Nephron (organoid): ENCODE results near the gene CD164.
"Not testable (repeated sequence)": the region's sequence is repeated elsewhere in the genome, so short reads cannot be mapped to it uniquely, and the experiment has no call there.

ENCODE experiments used
- H3K27ac Mint-ChIP-seq, 3 experiments: 2 replicates each; pipeline ENCODE4 v1.8.0; 2020; ENCODE audit warnings: mixed read lengths in 3 of 3, mild to moderate bottlenecking in 2 of 3, moderate library complexity in 1 of 3
- H3K27me3 Mint-ChIP-seq: 2 replicates; pipeline ENCODE4 v1.8.0; 2021; ENCODE audit warnings: low read depth, mild to moderate bottlenecking, moderate library complexity, mixed read lengths
- H3K36me3 Mint-ChIP-seq: 2 replicates; pipeline ENCODE4 v1.8.0; 2020; ENCODE audit warnings: low read depth, mixed read lengths
- H3K4me1 Mint-ChIP-seq: 2 replicates; pipeline ENCODE4 v1.8.0; 2020; ENCODE audit warnings: mixed read lengths
- H3K4me3 Mint-ChIP-seq, 3 experiments: 2 replicates each; pipeline ENCODE4 v1.8.0; 2020; ENCODE audit warnings: mild to moderate bottlenecking in 3 of 3, mixed read lengths in 3 of 3, moderate library complexity in 2 of 3
- H3K9me3 Mint-ChIP-seq: 2 replicates; pipeline ENCODE4 v1.8.0; 2020; ENCODE audit warnings: mixed read lengths
- TF ChIP-seq, protein P1 (sequence below), 3 experiments: fragments of 200-600 bp; sonication (generic); IDR thresholded peaks; one replicate each; pipeline ENCODE4 v1.5.0; 2021; ENCODE audit warnings: antibody characterized with exemption in 3 of 3; ENCODE audit not compliant: unreplicated experiment in 3 of 3

CD164 gene

GRCh38 chr6:109339906-109340678 lies 42.2 kb downstream of the CD164 start:
- peaks cover 24% of the 10 kb centered on the region for H3K4me1 Mint-ChIP-seq
- H3K27ac Mint-ChIP-seq, result peak overlapping the region in 1 of 3 experiments; percentile 74

DNA sequence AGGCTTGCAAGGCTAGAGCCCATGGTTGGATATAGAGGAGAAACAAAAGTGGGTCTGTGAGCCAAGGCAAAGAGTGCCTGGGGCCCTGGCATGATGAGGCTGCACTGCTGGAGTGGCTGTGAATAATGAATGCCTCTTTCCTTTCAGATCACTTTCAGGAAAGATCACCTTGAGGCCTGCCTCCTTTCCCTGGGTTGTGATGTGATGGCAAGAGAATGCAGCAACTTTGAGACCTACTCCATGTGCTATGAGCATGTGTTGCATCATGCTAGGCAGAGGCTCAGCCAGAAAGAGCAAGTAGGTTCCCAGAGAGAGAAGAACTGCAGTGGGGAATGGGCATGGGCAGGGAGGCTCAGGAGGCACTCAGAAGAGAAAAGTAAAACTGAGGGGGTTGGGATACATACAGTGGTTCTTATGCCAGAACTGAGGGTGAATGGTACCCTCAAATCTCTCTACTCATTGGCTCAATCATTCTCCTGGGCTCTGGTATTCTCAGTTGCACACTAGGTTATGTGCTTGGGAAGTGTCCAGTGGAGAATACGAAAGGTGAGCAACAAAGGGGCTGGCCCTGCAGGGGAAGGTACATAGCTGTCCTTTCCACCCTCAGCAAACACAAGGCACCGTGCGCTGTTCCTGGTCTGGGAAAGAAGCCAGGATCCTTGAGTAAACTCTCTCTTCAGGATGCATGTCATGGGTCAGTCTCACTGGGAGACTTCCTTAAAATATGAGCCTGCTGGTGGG lies 45.9 kb downstream of the CD164 start:
- no peaks in the 10 kb centered on the region for H3K9me3 Mint-ChIP-seq
- H3K4me3 Mint-ChIP-seq, result no peak overlapping the region
- H3K27ac Mint-ChIP-seq, result no peak overlapping the region
- peaks cover 15% of the 10 kb centered on the region for H3K4me1 Mint-ChIP-seq
- TF ChIP-seq, protein P1, sequence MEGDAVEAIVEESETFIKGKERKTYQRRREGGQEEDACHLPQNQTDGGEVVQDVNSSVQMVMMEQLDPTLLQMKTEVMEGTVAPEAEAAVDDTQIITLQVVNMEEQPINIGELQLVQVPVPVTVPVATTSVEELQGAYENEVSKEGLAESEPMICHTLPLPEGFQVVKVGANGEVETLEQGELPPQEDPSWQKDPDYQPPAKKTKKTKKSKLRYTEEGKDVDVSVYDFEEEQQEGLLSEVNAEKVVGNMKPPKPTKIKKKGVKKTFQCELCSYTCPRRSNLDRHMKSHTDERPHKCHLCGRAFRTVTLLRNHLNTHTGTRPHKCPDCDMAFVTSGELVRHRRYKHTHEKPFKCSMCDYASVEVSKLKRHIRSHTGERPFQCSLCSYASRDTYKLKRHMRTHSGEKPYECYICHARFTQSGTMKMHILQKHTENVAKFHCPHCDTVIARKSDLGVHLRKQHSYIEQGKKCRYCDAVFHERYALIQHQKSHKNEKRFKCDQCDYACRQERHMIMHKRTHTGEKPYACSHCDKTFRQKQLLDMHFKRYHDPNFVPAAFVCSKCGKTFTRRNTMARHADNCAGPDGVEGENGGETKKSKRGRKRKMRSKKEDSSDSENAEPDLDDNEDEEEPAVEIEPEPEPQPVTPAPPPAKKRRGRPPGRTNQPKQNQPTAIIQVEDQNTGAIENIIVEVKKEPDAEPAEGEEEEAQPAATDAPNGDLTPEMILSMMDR (IDR thresholded peaks at IDR 0.05; ENCODE audit: unreplicated experiment in 3 of 3), result no peak
- H3K36me3 Mint-ChIP-seq, result peaks cover 3% of the 10 kb centered on the region
- no peaks in the 10 kb centered on the region for H3K27me3 Mint-ChIP-seq

More at GRCh38 chr6:109339906-109340678, 42.2 kb downstream of the CD164 start:
- no peaks in the 10 kb centered on the region for H3K9me3 Mint-ChIP-seq
- H3K4me3 Mint-ChIP-seq, result no peak overlapping the region
- H3K36me3 Mint-ChIP-seq, result peaks cover 3% of the 10 kb centered on the region
- H3K27me3 Mint-ChIP-seq, result peaks cover 5% of the 10 kb centered on the region
- TF ChIP-seq, protein P1 (IDR thresholded peaks at IDR 0.05; ENCODE audit: unreplicated experiment in 3 of 3), result no peak

DNA sequence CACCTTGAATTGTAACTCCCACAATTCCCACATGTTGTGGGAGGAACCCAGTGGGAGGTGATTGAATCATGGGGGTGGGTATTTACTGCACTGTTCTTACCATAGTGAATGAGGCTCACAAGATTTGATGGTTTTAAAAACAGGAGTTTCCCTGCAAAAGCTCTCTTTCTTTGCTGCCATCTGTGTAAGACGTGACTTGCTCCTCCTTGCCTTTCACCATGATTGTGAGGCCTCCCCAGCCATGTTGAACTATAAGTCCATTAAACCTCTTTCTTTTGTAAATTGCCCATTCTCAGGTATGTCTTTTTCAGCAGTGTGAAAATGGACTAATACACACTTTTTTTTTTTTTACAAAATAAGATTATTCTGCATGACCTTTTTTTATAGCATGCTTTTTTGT lies 48.4 kb downstream of the CD164 start:
- H3K4me3 Mint-ChIP-seq, H3K36me3 Mint-ChIP-seq, H3K4me1 Mint-ChIP-seq, H3K27ac Mint-ChIP-seq, H3K9me3 Mint-ChIP-seq, H3K27me3 Mint-ChIP-seq: not testable (repeated sequence)

DNA sequence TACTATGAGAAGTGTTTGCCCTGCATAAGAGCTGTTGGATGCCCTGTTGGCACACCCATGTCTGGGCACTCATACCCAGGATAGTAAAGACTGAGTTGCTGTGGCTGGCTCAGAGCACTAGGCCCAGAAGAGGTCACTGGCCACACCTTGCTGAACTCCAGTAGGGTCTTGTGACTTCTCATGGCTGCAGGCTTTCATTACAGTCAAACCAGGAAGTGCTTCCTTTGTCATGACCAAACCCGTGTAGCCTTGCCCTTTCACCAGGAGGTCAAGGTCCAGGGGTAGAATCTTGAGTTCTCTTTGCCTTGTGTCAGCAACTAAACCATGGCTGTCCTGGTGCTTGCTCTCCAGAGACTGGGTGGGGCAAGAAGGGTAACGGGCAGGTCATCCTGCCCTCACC lies 49.5 kb downstream of the CD164 start:
- peaks cover 3% of the 10 kb centered on the region for H3K36me3 Mint-ChIP-seq
- no peaks in the 10 kb centered on the region for H3K27me3 Mint-ChIP-seq
- no peaks in the 10 kb centered on the region for H3K9me3 Mint-ChIP-seq
- no peak overlapping the region for H3K27ac Mint-ChIP-seq
- TF ChIP-seq, protein P1 (IDR thresholded peaks at IDR 0.05; ENCODE audit: unreplicated experiment in 3 of 3), result no peak
- H3K4me1 Mint-ChIP-seq, result no peaks in the 10 kb centered on the region
- H3K4me3 Mint-ChIP-seq, result no peak overlapping the region

GRCh38 chr6:109331081-109331480 lies 51.2 kb downstream of the CD164 start:
- Mint-ChIP-seq H3K4me3 (no peak overlapping the region), H3K9me3 (no peaks in the 10 kb centered on the region), H3K27ac (no peak overlapping the region), H3K4me1 (no peaks in the 10 kb centered on the region), H3K27me3 (no peaks in the 10 kb centered on the region), H3K36me3 (no peaks in the 10 kb centered on the region)
- TF ChIP-seq, protein P1 (IDR thresholded peaks at IDR 0.05; ENCODE audit: unreplicated experiment in 3 of 3), result no peak

DNA sequence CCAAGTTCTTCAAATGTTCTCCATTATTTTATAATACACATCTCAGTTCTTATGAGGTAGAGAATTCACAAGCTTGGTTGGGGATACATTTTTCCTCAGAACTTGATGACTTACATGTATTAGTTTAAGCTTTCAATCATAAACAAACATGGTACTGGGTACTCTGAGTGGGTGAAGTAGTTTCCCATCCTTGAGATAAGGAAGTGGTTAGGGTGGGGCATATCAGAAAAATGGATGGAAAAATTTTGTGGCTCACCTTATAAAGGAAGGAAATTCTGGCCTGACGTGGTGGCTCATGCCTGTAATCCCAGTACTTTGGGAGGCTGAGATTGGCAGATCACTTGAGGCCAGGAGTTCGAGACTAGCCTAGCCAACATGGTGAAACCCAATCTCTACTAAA lies 52.0 kb downstream of the CD164 start:
- no peak overlapping the region for H3K4me3 Mint-ChIP-seq

More for the DNA sequence above, 52.0 kb downstream of the CD164 start:
- no peaks in the 10 kb centered on the region for H3K4me1 Mint-ChIP-seq
- no peaks in the 10 kb centered on the region for H3K9me3 Mint-ChIP-seq
- TF ChIP-seq, protein P1 (IDR thresholded peaks at IDR 0.05; ENCODE audit: unreplicated experiment in 3 of 3), result no peak
- no peaks in the 10 kb centered on the region for H3K27me3 Mint-ChIP-seq
- no peak overlapping the region for H3K27ac Mint-ChIP-seq
- H3K36me3 Mint-ChIP-seq, result no peaks in the 10 kb centered on the region
